ENCODE data around the gene TMEM54. TPM values are rescaled to one million over a fixed set of nuclear protein-coding genes. Genes with fewer than 3 reads are reported as not detected.

The TMEM54 gene
- total and polyA plus RNA-seq, 5 experiments from 2014 or later: not detected

DNA sequence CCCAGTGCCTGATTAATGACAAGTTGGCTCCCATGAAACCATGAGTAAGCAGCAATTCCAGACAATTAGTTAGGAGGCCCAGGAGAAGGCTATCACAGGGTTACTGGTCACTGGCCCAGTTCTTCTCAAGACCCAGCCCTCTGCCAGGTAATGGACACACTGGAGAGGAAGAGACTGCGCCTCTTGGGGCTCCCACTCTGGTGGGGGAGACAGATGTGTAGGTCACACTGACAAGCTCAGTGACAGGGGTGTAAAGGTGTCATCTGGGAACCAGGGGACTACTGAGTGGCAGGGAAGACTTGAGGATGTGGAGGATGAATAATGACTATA, 10.0 kb downstream of the TMEM54 start:
- DNase-seq: peak in 1 of 10 donors; percentile 24
- H3K36me3 Mint-ChIP-seq: peaks cover 0 to 6% (median 0%) of the 10 kb centered on the region in 3 donors
- peaks cover 44 to 91% (median 59%) of the 10 kb centered on the region in 5 donors for H3K27me3 Mint-ChIP-seq
- H3K4me1 Mint-ChIP-seq: peaks cover 8 to 24% (median 11%) of the 10 kb centered on the region in 4 donors
- no peak for ATAC-seq
- peaks cover 0 to 6% (median 0%) of the 10 kb centered on the region in 9 donors for H3K9me3 Mint-ChIP-seq
- peak overlapping the region in 3 of 10 donors; percentile 12 to 16 (median 12) for H3K4me3 Mint-ChIP-seq
- POLR2A ChIA-PET: no interaction called here
- H3K27ac Mint-ChIP-seq: no peak overlapping the region

DNA sequence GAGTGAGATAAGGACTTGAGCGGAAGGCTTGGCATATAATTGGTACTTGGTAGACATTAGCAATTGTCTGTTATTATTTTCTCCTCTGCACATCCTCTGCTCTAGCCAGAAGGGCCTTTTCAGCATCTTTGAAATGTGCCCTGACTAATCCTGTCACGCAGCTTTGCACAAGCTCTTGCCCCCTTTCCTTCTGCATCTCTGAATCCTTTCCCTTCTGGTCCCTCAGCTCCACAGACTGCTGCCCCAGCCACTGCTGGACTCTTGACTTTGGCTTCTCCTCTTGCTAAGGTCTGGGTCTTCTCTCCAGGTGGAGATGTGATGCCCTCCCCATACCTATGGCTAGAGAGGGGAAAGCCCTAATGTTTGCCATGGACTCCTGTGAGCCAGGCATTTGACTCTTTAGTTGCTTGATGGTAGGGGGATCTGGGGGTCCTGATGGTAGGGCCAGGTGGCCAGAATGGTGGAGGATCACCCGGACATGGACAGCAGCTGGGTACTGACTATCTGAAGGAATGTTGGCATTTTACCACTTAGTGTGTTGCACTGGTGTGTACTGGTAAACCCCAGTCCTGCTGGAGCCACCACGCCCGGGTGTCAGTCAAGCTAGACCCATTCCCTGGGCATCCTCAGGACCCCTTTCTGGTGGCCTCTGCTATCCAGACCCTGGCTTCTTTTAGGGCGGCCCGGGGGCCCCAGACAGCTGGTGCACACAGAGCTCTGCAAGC, 10.5 kb downstream of the TMEM54 start:
- peak overlapping the region in 1 of 10 donors; percentile 16 for H3K4me3 Mint-ChIP-seq
- ATAC-seq (no peak), DNase-seq (peak in 1 of 10 donors; percentile 19)
- H3K4me1 Mint-ChIP-seq: peaks cover 8 to 27% (median 13%) of the 10 kb centered on the region in 4 donors
- H3K9me3 Mint-ChIP-seq: peaks cover 0 to 6% (median 0%) of the 10 kb centered on the region in 9 donors
- no peak overlapping the region for H3K27ac Mint-ChIP-seq
- peaks cover 0 to 4% (median 0%) of the 10 kb centered on the region in 3 donors for H3K36me3 Mint-ChIP-seq
- H3K27me3 Mint-ChIP-seq: peaks cover 41 to 91% (median 55%) of the 10 kb centered on the region in 5 donors
- POLR2A ChIA-PET: no interaction called here

DNA sequence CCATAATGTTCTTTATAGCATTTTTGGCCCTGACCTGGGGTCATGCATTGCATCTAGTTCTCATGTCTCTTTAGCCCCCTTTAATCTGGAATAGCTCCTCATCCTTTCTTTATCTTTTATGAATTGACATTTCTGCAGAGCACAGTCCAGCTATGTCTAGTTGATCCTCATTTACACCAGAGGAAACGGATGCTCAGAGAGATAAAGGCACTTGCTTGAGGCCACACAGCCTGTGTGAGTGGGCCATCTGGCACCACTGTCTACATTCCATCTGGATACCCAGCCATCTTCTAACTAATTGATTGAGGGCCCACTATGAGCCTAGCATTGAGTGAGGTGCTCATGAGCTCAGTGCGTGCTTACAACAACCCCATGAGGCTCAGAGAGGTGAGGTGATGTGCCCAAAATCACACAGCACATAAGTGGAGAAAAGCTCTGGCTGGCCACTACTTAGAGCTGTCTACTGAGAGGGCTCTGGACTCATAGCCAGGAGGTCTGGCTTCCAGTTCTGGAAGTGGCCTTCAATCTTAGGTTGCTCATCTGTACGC, 11.4 kb downstream of the TMEM54 start:
- Mint-ChIP-seq H3K4me1 (peaks cover 10 to 33% (median 17%) of the 10 kb centered on the region in 4 donors), H3K27ac (no peak overlapping the region), H3K9me3 (peaks cover 0 to 6% (median 0%) of the 10 kb centered on the region in 9 donors), H3K36me3 (peaks cover 0 to 4% (median 0%) of the 10 kb centered on the region in 3 donors), H3K4me3 (no peak overlapping the region), H3K27me3 (peaks cover 48 to 93% (median 61%) of the 10 kb centered on the region in 5 donors)
- DNase-seq (no peak), ATAC-seq (no peak)
- POLR2A ChIA-PET: no interaction called here

DNA sequence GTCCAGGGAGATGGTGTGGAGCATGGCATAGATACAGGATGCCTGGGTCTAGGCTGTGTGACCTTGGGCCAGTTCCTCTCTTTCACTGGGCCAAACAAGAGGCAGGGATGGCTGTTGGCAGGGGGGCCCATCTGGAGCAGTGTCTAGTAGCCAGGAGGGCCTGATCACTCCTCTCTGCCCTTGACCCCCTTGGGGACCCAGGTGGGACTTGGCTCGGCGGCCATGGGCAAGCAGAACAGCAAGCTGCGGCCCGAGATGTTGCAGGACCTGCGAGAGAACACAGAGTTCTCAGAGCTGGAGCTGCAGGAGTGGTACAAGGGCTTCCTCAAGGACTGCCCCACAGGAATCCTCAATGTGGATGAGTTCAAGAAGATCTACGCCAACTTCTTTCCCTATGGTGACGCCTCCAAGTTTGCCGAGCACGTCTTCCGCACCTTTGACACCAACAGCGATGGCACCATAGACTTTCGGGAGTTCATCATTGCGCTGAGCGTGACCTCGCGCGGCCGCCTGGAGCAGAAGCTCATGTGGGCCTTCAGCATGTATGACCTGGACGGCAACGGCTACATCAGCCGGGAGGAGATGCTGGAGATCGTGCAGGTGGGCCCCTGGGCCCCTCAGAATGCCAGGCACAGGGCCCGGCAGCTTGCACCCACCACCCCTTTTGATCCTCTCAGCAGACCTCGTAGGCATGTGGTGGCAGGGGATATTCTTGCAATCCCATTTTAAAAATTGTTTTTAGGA, 12.3 kb downstream of the TMEM54 start:
- Mint-ChIP-seq H3K27me3 (peaks cover 51 to 98% (median 64%) of the 10 kb centered on the region in 5 donors), H3K36me3 (peaks cover 0 to 4% (median 0%) of the 10 kb centered on the region in 3 donors), H3K27ac (no peak overlapping the region), H3K9me3 (peaks cover 0 to 6% (median 0%) of the 10 kb centered on the region in 9 donors), H3K4me3 (no peak overlapping the region), H3K4me1 (peaks cover 10 to 33% (median 17%) of the 10 kb centered on the region in 4 donors)
- POLR2A ChIA-PET: no interaction called here
- DNase-seq (no peak), ATAC-seq (no peak)

DNA sequence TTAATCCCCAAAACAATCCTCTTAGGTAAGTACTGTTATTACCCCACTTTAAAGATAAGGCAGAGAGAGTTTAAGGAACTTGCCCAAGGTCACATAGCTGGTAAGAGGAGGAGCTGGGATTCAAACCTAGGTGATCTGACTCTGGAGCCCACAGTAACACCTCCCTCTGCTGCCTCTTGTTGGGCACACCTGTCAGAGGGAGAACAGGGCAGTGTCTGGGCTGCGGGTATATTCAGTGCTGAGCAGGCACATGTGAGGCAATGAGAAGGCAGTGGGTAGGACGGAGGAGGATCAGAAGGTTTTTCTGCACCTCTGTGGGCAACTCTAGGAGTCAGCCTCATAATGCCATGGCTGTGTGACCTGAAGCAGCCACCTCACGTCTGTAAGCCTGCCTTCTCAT, 13.1 kb downstream of the TMEM54 start:
- no peak overlapping the region for H3K27ac Mint-ChIP-seq
- POLR2A ChIA-PET: no interaction called here
- no peak for ATAC-seq
- H3K27me3 Mint-ChIP-seq: peaks cover 54 to 98% (median 67%) of the 10 kb centered on the region in 5 donors
- peaks cover 0 to 4% (median 0%) of the 10 kb centered on the region in 3 donors for H3K36me3 Mint-ChIP-seq
- peaks cover 0 to 6% (median 0%) of the 10 kb centered on the region in 9 donors for H3K9me3 Mint-ChIP-seq
- no peak overlapping the region for H3K4me3 Mint-ChIP-seq
- peaks cover 7 to 30% (median 15%) of the 10 kb centered on the region in 4 donors for H3K4me1 Mint-ChIP-seq
- no peak for DNase-seq

DNA sequence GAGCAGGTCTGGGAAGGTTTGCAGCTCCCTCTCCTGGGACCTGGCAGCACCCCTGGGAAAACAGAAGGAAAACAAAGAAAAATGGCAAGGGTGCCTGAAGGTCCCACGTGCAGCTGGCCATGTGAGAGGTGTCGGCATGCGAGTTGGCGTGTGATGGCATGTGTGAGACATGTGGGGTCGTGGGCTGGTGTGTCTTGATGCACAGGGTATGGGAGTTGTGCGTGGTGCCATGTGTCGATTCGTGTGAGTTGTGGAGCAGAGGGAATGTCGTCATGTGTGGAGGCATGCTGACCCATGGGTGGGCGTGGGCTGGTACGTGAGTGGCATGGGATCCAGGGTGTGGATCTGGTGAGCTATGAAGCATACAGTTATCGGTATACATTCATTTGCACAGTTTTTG, 13.6 kb downstream of the TMEM54 start:
- H3K4me1 Mint-ChIP-seq: peaks cover 7 to 26% (median 14%) of the 10 kb centered on the region in 4 donors
- no peak overlapping the region for H3K27ac Mint-ChIP-seq
- ATAC-seq (no peak), DNase-seq (peak in 1 of 10 donors; percentile 19)
- H3K9me3 Mint-ChIP-seq: peaks cover 0 to 6% (median 0%) of the 10 kb centered on the region in 9 donors
- POLR2A ChIA-PET: no interaction called here
- peaks cover 54 to 95% (median 66%) of the 10 kb centered on the region in 5 donors for H3K27me3 Mint-ChIP-seq
- H3K4me3 Mint-ChIP-seq: peak overlapping the region in 2 of 10 donors; percentile 7 to 44
- peaks cover 0 to 4% (median 0%) of the 10 kb centered on the region in 3 donors for H3K36me3 Mint-ChIP-seq

DNA sequence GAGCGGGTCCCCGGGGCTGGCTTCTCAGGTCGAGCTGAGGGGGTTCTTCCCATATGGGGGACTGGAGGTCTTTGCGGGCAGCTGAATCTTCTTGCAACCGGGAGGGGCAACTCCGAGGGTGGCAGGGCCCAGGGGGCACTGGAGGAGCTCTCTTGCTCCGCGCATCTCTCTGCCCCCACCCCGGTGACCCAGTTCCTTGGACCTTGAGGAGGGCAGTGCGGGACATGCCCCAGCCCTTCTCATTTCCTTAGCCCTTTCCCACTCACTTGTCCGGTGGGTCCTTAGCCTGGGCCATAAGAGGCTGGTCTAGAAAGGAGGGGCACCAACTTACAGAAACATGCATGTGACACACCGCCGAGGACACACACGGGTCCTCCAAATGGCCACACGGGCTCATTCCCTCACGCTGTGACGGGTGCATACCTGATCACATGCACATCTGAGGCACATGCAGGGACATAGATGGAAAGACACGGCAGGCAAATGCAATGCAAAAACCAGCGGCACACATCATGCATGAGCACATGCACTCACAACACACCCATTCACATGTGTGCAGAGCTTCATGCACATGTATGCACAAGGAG, 14.3 kb downstream of the TMEM54 start:
- Mint-ChIP-seq H3K27me3 (peaks cover 46 to 88% (median 59%) of the 10 kb centered on the region in 5 donors), H3K36me3 (peaks cover 0 to 2% (median 0%) of the 10 kb centered on the region in 3 donors), H3K9me3 (peaks cover 0 to 3% (median 0%) of the 10 kb centered on the region in 9 donors), H3K4me3 (peak overlapping the region in 4 of 10 donors; percentile 27 to 48 (median 34)), H3K27ac (no peak overlapping the region), H3K4me1 (peaks cover 2 to 19% (median 9%) of the 10 kb centered on the region in 4 donors)
- POLR2A ChIA-PET: no interaction called here
- ATAC-seq: no peak
- peak in 1 of 10 donors; percentile 32 for DNase-seq

DNA sequence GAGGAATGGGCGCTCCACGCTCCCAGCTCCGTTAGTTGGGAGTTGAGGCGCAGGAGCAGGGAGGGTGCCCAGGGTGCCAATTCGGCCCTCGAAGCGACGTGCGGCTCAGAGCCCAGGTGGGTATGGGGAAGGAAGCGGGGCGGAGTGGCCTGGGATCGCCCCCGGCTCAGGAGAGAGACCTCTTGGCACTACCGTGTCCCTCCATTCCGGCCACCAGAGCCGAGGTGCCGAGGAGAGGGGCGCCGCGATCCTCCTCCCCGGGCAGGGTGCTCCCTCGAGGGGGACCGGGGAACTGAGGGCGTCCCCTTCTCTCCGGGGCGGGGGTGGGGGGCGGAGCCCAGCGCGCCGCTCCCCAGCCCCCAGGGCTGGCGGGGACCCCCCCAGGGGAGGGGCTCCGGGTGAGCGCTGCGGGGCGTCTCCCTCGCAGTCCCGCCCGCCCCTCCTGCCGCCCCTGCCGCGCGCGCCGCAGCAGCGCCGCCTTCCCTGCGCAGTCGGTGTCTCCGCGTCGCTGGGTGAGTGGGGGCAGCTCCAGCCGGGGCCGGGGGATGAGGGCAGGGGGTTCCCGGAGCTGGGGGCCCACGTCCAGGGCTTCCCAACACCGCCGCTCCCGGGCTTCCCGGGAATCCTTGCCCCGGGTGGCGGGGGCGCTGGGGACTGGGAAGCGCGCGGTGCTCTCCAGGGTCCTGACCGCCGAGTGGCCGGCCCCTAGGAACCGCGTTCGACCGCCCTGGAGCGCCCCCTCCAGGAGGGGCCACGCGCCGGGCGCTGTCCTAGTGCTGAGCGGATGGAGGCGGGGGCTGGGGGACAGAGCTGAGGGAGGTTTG, 15.0 kb downstream of the TMEM54 start, which contains the start of gene HPCA:
HPCA (plus strand) TSS at position 488 of the 824 bp plus-strand sequence. CDS start 2,408 bp downstream, outside the sequence.
- POLR2A ChIA-PET: no interaction called here
- Mint-ChIP-seq H3K27ac (no peak within 1 kb of the TSS), H3K4me1 (peaks cover 2 to 17% (median 9%) of the 10 kb centered on the region in 4 donors), H3K4me3 (peak within 1 kb of the TSS in 7 of 10 donors; percentile 18 to 76 (median 56)), H3K27me3 (peaks cover 39 to 87% (median 56%) of the 10 kb centered on the region in 5 donors), H3K36me3 (peaks cover 0 to 2% (median 0%) of the 10 kb centered on the region in 3 donors), H3K9me3 (peaks cover 0 to 3% (median 0%) of the 10 kb centered on the region in 9 donors)
- DNase-seq (peak in 7 of 10 donors; percentile 18 to 60 (median 44)), ATAC-seq (peak; percentile 60 to 78)

DNA sequence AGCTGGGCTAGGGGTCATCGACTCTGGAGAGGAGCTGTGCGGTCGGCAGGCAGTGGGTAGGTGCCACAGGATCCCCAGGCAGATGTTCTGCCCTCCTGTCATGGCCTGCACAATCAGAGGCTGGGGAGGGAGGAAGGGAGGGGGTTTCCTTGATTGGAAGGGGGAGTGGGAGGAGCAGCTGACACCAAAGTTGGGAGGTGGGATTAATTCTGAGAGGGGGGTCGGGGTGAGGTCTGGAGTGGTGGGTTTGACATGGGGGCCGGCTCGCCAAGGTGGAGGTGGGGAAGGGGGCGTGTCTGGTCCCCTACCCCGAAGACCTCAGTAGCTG, 15.5 kb downstream of the TMEM54 start:
- Mint-ChIP-seq H3K4me3 (peak overlapping the region in 7 of 10 donors; percentile 18 to 76 (median 56)), H3K4me1 (peaks cover 2 to 17% (median 10%) of the 10 kb centered on the region in 4 donors)
- POLR2A ChIA-PET: no interaction called here

DNA sequence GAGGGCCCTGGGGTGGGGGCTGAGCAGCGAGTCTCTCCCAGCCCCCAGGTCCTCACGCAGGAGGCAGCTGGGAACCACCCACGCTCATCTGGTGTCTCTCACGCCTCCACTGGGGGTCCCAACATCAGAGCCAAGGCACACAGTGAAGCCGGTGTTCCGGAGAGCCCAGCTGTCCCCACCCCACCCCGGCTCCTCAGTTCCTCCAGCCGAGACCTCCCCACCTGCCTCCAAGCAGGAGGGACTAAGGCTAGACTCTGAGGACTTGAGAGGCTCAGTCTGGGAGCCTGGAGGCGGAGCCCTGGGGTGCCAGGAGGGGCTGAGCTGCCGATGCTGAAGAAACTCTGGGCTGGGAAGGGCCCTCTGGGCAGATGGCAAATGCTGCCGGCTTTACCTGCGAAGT, 16.5 kb downstream of the TMEM54 start:
- H3K27ac Mint-ChIP-seq: no peak overlapping the region
- H3K36me3 Mint-ChIP-seq: peaks cover 0 to 2% (median 0%) of the 10 kb centered on the region in 3 donors
- peaks cover 0 to 3% (median 0%) of the 10 kb centered on the region in 9 donors for H3K9me3 Mint-ChIP-seq
- H3K27me3 Mint-ChIP-seq: peaks cover 32 to 80% (median 55%) of the 10 kb centered on the region in 5 donors
- H3K4me1 Mint-ChIP-seq: peaks cover 2 to 17% (median 10%) of the 10 kb centered on the region in 4 donors
- DNase-seq: peak in 1 of 10 donors; percentile 26
- POLR2A ChIA-PET: no interaction called here
- ATAC-seq: no peak
- no peak overlapping the region for H3K4me3 Mint-ChIP-seq

More for the DNA sequence above, 15.5 kb downstream of the TMEM54 start:
- no peak for DNase-seq
- Mint-ChIP-seq H3K27ac (no peak overlapping the region), H3K9me3 (peaks cover 0 to 3% (median 0%) of the 10 kb centered on the region in 9 donors), H3K36me3 (peaks cover 0 to 2% (median 0%) of the 10 kb centered on the region in 3 donors), H3K27me3 (peaks cover 37 to 87% (median 56%) of the 10 kb centered on the region in 5 donors)
- ATAC-seq: no peak

DNA sequence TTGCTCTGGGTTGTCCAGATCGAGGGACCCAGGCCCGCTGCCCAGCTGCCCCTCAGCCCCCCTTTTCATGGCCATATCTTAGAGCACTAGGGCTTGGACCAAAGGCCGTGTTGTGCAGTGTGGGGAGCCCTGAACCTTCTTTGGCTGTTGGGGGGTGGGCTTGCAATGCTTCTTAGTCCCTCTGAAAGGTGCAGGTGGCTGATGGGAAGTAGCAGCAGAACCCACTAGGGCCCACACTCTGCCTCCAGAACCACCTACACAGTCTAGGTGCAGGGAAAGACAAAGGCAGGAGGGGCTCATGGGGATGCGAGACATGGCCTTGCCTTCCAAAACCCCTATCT, 17.2 kb downstream of the TMEM54 start:
- Mint-ChIP-seq H3K27ac (no peak overlapping the region), H3K4me1 (peaks cover 2 to 17% (median 10%) of the 10 kb centered on the region in 4 donors), H3K27me3 (peaks cover 27 to 72% (median 47%) of the 10 kb centered on the region in 5 donors), H3K9me3 (peaks cover 0 to 3% (median 0%) of the 10 kb centered on the region in 9 donors), H3K4me3 (no peak overlapping the region), H3K36me3 (peaks cover 0 to 2% (median 0%) of the 10 kb centered on the region in 3 donors)
- POLR2A ChIA-PET: no interaction called here
- DNase-seq: peak in 1 of 10 donors; percentile 35
- no peak for ATAC-seq

Measured in naive thymus-derived CD8-positive, alpha-beta T cell (primary cell).